Measurements from ENCODE around the gene TNNI2.

- TF ChIP-seq CTCF (optimal IDR thresholded peaks at IDR 0.05 in 1 of 3, IDR thresholded peaks at IDR 0.05 in 1 of 3, conservative IDR thresholded peaks at IDR 0.05 in 1 of 3; ENCODE audit: extremely low read depth in 1 of 3, insufficient read depth in 2 of 3, low read length in 3 of 3) (peak in 2 of 3 experiments; percentile 75 to 95), EZH2 (IDR thresholded peaks at IDR 0.05; ENCODE audit: low read length) (no peak)
Observed at GRCh38 chr11:1837171-1838076, 1.4 kb upstream of the TNNI2 start.
